IgD-negative memory B cell (primary cell): ENCODE data around the gene MERTK. TPM values are rescaled to one million over a fixed set of nuclear protein-coding genes. Genes with fewer than 3 reads are reported as not detected.
"Not testable (repeated sequence)": the region's sequence is repeated elsewhere in the genome, so short reads cannot be mapped to it uniquely, and the experiment has no call there.

Experiments used
- H3K27ac Mint-ChIP-seq, 3 donors: one replicate each; pipeline ENCODE4 v1.8.0; 2020 to 2022; ENCODE audit warnings: mild to moderate bottlenecking in 3 of 3, mixed read lengths in 3 of 3, moderate library complexity in 1 of 3
- H3K27me3 Mint-ChIP-seq: one replicate; pipeline ENCODE4 v1.8.0; 2021; ENCODE audit warnings: mixed read lengths
- H3K36me3 Mint-ChIP-seq: one replicate; pipeline ENCODE4 v1.8.0; 2020; ENCODE audit warnings: mild to moderate bottlenecking, mixed read lengths
- H3K4me1 Mint-ChIP-seq, 3 donors: one replicate each; pipeline ENCODE4 v1.8.0; 2020 to 2022; ENCODE audit warnings: mixed read lengths in 3 of 3, mild to moderate bottlenecking in 1 of 3
- H3K4me3 Mint-ChIP-seq, 4 donors: one replicate each; pipeline ENCODE4 v1.8.0; 2020 to 2022; ENCODE audit warnings: mild to moderate bottlenecking in 4 of 4, mixed read lengths in 4 of 4, moderate library complexity in 3 of 4
- H3K9me3 Mint-ChIP-seq, 3 donors: one replicate each; pipeline ENCODE4 v1.8.0; 2020 to 2021; ENCODE audit warnings: mixed read lengths in 3 of 3, mild to moderate bottlenecking in 1 of 3
- polyA plus RNA-seq: library from polyadenylated mRNA; unstranded; fragments of 300-500 nt; fragmentation: Illumina TruSeq; gene quantifications from one replicate; pipeline ENCODE4 v1.2.3, GENCODE V29; 2021

Gene MERTK
- polyA plus RNA-seq, 1 donor from 2014 or later = 0.33 TPM

GRCh38 chr2:111903930-111904439 lies 5.6 kb downstream of the MERTK start:
- no peak overlapping the region for H3K27ac Mint-ChIP-seq
- H3K36me3 Mint-ChIP-seq = no peaks in the 10 kb centered on the region
- peaks cover 11 to 25% (median 14%) of the 10 kb centered on the region in 3 donors for H3K4me1 Mint-ChIP-seq
- no peak overlapping the region for H3K4me3 Mint-ChIP-seq
- peaks cover 13% of the 10 kb centered on the region for H3K27me3 Mint-ChIP-seq
- no peaks in the 10 kb centered on the region for H3K9me3 Mint-ChIP-seq

GRCh38 chr2:111904726-111905474 lies 6.5 kb downstream of the MERTK start:
- Mint-ChIP-seq H3K9me3 (no peaks in the 10 kb centered on the region), H3K4me1 (peaks cover 8 to 25% (median 14%) of the 10 kb centered on the region in 3 donors), H3K4me3 (no peak overlapping the region), H3K27ac (no peak overlapping the region), H3K36me3 (no peaks in the 10 kb centered on the region), H3K27me3 (peaks cover 4% of the 10 kb centered on the region)

GRCh38 chr2:111905475-111905869 lies 7.1 kb downstream of the MERTK start:
- H3K27me3 Mint-ChIP-seq, H3K36me3 Mint-ChIP-seq, H3K4me3 Mint-ChIP-seq, H3K9me3 Mint-ChIP-seq: not testable (repeated sequence)
- Mint-ChIP-seq H3K27ac (peak overlapping the region in 1 of 3 donors; percentile 86), H3K4me1 (peaks cover 8 to 25% (median 14%) of the 10 kb centered on the region in 3 donors)

- Mint-ChIP-seq H3K27ac (peak overlapping the region in 1 of 3 donors; percentile 86), H3K27me3 (peaks cover 2% of the 10 kb centered on the region), H3K4me1 (peaks cover 8 to 20% (median 10%) of the 10 kb centered on the region in 3 donors), H3K36me3 (no peaks in the 10 kb centered on the region), H3K4me3 (peak overlapping the region in 1 of 4 donors; percentile 25), H3K9me3 (no peaks in the 10 kb centered on the region)
Measured at GRCh38 chr2:111905990-111906735, 7.8 kb downstream of the MERTK start.

DNA sequence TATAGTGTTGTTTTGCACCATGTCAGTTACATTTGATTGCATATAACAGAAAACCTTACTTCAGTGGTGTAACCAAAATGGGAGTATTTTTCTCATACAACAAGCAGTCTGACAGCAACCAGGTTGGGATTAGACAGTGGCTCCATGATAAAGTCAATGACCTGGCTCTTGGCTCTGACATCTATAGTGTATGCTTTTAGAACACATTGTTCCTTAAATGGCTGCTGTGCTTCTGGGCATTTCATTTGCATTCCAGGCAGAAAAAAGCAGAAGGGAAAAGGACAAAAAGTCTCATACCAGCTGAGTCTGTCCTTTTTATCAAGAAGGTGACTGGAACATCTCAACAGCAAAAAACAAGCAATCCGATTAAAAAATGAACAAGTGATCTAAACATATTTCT lies 10.2 kb downstream of the MERTK start:
- Mint-ChIP-seq H3K4me1 (peaks cover 8 to 16% (median 10%) of the 10 kb centered on the region in 3 donors), H3K27ac (no peak overlapping the region), H3K9me3 (no peaks in the 10 kb centered on the region), H3K27me3 (no peaks in the 10 kb centered on the region), H3K36me3 (no peaks in the 10 kb centered on the region), H3K4me3 (no peak overlapping the region)

- Mint-ChIP-seq H3K9me3 (no peaks in the 10 kb centered on the region), H3K4me1 (peaks cover 8 to 16% (median 10%) of the 10 kb centered on the region in 3 donors), H3K27me3 (no peaks in the 10 kb centered on the region), H3K36me3 (no peaks in the 10 kb centered on the region), H3K4me3 (no peak overlapping the region), H3K27ac (no peak overlapping the region)
Measured at GRCh38 chr2:111909079-111909478, 10.7 kb downstream of the MERTK start.

DNA sequence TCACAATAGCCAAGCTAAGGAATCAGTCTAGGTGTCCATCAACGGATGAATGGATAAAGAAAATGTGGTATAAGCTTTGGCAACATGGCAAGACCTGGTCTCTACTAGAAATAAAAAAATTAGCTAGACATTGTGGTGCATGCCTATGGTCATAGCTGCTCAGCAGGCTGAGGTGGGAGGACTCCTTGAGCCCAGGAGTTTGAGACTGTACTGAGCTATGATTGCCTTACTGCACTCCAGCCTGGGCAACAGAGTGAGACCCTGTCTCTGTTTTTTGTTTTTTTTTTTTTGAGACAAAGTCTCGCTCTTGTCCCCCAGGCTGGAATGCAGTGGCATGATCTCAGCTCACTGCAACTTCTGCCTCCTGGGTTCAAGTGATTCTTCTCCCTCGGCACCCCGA lies 11.6 kb downstream of the MERTK start:
- not testable (repeated sequence) for H3K27ac Mint-ChIP-seq, H3K36me3 Mint-ChIP-seq, H3K27me3 Mint-ChIP-seq, H3K4me3 Mint-ChIP-seq, H3K9me3 Mint-ChIP-seq
- peaks cover 8 to 16% (median 10%) of the 10 kb centered on the region in 3 donors for H3K4me1 Mint-ChIP-seq

DNA sequence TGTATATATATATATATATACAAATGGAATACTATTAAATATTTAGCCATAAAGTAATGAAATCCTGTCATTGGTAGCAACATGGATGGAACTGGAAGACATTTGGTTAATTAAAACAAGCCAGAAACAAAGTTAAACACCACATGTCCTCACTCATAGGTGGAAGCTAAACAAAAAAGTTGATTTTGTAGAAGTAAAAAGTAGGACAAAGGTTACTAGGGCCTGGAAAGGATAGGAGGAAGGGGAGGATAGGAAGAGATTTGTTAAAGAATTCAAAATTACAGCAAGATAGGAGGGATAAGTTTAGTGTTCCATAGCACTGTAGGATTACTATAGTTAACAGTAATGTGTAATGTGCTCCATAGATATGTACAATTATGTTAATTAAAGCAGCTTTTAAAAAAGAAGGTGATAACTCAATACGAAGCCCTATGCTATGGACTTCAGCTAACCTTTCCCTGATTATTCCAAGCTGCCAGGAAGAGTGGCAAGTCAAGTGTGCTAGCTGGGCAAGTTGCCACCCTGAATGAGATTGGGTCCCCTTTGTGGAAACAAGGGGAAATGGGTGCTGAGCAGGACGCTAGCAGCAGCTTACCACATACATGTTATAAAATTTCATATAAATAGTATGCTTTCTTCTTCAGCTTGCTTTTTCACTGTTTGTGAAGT lies 12.3 kb downstream of the MERTK start:
- Mint-ChIP-seq H3K9me3 (no peaks in the 10 kb centered on the region), H3K27ac (no peak overlapping the region), H3K4me3 (no peak overlapping the region)

DNA sequence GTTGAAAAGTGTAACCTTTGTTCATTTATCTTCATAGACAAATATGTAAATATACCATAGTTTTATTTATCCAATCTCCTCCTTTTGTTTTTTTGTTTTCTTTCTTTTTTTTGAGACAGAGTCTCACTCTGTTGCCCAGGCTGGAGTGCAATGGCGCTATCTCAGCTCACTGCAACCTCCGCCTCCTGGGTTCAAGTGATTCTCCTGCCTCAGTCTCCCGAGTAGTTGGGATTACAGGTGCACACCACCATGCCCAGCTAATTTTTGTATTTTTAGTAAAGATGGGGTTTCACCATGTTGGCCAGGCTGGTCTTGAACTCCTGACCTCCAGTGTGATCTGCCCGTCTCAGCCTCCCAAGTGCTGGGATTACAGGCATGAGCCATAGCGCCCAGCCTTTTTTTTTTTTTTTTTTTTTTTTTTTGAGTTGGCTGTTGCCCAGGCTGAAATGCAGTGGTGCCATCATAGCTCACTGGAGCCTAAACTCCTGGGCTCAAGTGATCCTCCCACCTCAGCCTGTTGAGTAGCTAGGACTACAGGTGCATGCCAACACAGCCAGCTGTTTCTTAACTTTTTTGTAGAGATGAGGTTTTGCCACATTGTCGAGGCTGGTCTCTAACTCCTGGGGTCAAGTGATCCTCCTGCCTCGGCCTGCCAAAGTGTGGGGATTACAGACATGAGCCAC lies 13.0 kb downstream of the MERTK start:
- H3K9me3 Mint-ChIP-seq, H3K4me1 Mint-ChIP-seq, H3K36me3 Mint-ChIP-seq, H3K27ac Mint-ChIP-seq, H3K4me3 Mint-ChIP-seq, H3K27me3 Mint-ChIP-seq: not testable (repeated sequence)

More for the DNA sequence above, 12.3 kb downstream of the MERTK start:
- Mint-ChIP-seq H3K4me1 (peaks cover 8 to 14% (median 10%) of the 10 kb centered on the region in 3 donors), H3K36me3 (no peaks in the 10 kb centered on the region), H3K27me3 (no peaks in the 10 kb centered on the region)

DNA sequence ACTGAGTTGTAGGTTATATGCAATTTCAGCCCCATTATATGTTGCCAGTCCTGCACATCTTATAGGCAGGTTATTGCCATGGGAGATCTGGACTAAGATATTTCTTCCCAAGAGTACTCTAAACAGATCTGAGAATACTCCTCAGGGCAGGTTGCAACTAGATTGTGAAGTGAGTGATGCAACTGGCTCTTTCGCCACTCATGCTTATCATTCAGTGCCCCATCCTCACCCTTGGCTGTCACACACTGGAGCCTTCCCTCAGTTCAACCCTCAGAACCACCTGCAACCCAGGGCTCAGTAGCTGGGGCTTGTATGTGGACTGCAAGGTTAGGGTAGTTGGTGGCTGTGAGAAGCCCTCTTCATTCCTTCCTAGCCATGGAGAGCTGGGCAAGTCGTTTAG lies 14.1 kb downstream of the MERTK start:
- H3K4me3 Mint-ChIP-seq = no peak overlapping the region
- H3K27ac Mint-ChIP-seq = no peak overlapping the region
- H3K36me3 Mint-ChIP-seq = peaks cover 1% of the 10 kb centered on the region
- H3K4me1 Mint-ChIP-seq = peaks cover 0 to 3% (median 0%) of the 10 kb centered on the region in 3 donors
- no peaks in the 10 kb centered on the region for H3K27me3 Mint-ChIP-seq
- no peaks in the 10 kb centered on the region for H3K9me3 Mint-ChIP-seq

DNA sequence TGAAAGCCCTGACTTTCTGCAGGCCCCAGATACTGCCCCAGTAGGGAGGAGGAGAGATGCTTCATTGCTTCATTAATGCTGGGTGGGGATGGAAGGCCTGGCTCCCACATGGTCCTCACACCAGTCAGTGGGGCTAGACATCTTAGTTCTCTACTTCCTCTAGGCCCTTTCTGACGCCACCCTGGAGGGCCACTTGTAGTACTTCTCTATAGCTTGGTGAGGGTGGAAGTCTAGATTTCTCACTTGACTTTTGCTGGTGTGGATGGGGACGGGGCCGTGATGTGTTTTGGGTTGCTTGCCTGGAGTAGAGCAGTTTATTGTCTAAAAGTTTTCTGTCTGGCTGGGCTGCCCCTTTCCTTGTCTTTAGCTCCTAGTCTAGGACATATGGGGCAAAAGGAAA lies 18.7 kb downstream of the MERTK start:
- no peaks in the 10 kb centered on the region for H3K4me1 Mint-ChIP-seq
- H3K4me3 Mint-ChIP-seq = no peak overlapping the region
- no peak overlapping the region for H3K27ac Mint-ChIP-seq
- peaks cover 3% of the 10 kb centered on the region for H3K27me3 Mint-ChIP-seq
- H3K9me3 Mint-ChIP-seq = no peaks in the 10 kb centered on the region
- H3K36me3 Mint-ChIP-seq = peaks cover 3% of the 10 kb centered on the region

DNA sequence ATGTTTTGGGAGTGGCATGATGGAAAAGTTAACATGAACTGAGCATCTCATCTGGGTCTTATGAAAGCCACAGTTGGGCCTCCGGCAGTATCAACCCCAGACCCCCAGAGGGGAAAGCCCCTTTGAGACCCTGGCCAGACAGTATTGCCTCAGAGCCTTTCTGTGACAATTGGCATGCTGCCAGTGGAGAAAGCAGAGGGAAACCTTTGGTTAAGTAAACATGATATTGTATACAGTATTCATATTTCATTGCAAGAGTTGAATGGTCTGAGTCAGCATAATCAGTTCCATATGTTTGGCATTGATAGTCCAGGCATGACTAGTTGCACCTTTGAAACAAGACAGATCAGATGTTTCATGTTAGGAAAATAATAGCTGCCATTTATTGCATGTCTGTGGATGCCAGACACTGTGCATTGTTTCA lies 20.0 kb downstream of the MERTK start:
- peaks cover 3% of the 10 kb centered on the region for H3K27me3 Mint-ChIP-seq

DNA sequence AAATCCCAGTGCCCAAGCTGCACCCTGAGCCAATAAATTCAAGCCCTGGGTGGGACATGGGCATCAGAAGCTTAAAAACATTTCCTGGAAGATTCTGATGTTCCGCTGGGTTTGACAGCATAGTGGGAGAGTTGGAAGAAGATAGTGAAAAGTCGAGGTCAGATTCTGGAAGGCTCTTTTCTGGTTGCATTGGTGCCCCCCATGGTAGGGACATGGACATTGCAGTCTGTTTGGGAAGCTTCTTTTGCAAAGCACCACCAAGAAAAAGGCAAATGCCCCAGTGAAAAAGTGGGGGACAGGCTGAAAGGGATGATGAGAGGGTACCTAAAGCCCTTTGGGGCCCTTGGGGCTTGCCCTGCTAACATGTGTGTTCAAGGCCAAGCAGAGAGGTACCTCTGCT lies 21.0 kb downstream of the MERTK start:
- H3K27me3 Mint-ChIP-seq = peaks cover 3% of the 10 kb centered on the region
- peaks cover 3% of the 10 kb centered on the region for H3K36me3 Mint-ChIP-seq
- H3K27ac Mint-ChIP-seq = no peak overlapping the region
- no peak overlapping the region for H3K4me3 Mint-ChIP-seq
- H3K4me1 Mint-ChIP-seq = no peaks in the 10 kb centered on the region
- H3K9me3 Mint-ChIP-seq = no peaks in the 10 kb centered on the region

More for the DNA sequence above, 20.0 kb downstream of the MERTK start:
- H3K4me3 Mint-ChIP-seq = no peak overlapping the region
- no peaks in the 10 kb centered on the region for H3K4me1 Mint-ChIP-seq
- peaks cover 3% of the 10 kb centered on the region for H3K36me3 Mint-ChIP-seq
- no peaks in the 10 kb centered on the region for H3K9me3 Mint-ChIP-seq
- H3K27ac Mint-ChIP-seq = no peak overlapping the region

DNA sequence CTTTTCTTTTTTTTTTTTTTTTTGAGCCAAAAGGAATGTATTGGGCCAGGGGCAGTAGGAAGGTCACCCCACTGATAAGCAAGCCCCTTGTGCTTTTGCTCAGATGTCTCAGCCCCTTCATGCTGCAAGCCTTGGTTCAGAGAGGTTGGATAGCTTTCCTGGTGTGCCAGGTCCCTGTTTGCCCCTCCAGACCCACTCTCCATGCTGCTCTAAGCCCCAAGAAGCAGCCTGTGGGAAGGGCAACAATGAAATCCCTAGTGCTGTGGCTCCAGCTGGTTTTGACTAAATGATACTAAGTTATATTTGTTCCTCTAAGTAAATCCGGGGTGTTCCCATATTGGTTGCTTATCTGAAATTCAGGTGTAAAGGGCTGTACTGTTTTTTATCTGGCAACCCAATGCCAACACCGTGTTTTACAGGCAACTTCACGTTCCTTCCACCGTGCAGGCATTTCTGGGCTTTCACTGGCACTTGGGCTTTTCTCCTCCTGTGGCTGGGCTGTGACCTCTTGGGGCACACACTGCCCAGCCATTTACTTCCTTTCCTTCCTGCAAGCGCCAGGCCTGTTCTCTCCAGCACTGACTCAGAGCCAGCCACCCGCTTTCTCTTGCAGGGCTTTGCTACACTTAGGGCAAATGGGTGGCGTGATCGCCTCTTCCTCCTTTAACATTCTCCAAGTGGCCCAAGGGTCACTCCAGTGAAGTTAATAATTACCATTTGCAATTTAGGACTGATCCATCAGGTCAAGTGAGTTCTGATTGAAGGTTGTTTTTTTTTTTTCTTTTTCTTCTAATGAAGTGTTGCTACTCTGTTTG lies 21.6 kb downstream of the MERTK start:
- Mint-ChIP-seq H3K4me1 (no peaks in the 10 kb centered on the region), H3K9me3 (no peaks in the 10 kb centered on the region), H3K4me3 (no peak overlapping the region), H3K36me3 (peaks cover 3% of the 10 kb centered on the region), H3K27ac (no peak overlapping the region), H3K27me3 (peaks cover 3% of the 10 kb centered on the region)
